Urinary bladder (tissue), 4 donors: ENCODE data around the gene IMP3. TPM values are rescaled to one million over a fixed set of nuclear protein-coding genes. Genes with fewer than 3 reads are reported as not detected.
"Not testable (repeated sequence)": the region's sequence is repeated elsewhere in the genome, so short reads cannot be mapped to it uniquely, and the experiment has no call there.

ENCODE experiments used
- DNase-seq: peaks from one replicate; pipeline ENCODE4 v3.0.0-alpha.2; 2015; ENCODE audit errors: extremely low spot score
- H3K27ac ChIP-seq: one replicate; pipeline ENCODE4 v1.5.1; 2013; ENCODE audit warnings: low read depth, mild to moderate bottlenecking, moderate library complexity
- H3K36me3 ChIP-seq: one replicate; pipeline ENCODE4 v1.6.1; 2013; ENCODE audit warnings: mild to moderate bottlenecking, moderate library complexity; ENCODE audit not compliant: insufficient read depth
- H3K4me1 ChIP-seq: one replicate; pipeline ENCODE4 v1.6.1; 2013; ENCODE audit warnings: mild to moderate bottlenecking, moderate library complexity; ENCODE audit not compliant: insufficient read depth
- H3K4me3 ChIP-seq: one replicate; pipeline ENCODE4 v1.5.1; 2013; ENCODE audit warnings: low read depth, low read length
- WGBS: extraction: QIAGEN DNeasy Blood & Tissue Kit; methylation state at CpG from one replicate; pipeline ENCODE4 v1.1.7; 2013; 5-methylcytosine and 5-hydroxymethylcytosine counted together
- polyA plus RNA-seq: library from polyadenylated mRNA; stranded (reverse); fragments of 200-250 nt; gene quantifications from one replicate; pipeline ENCODE4 v1.2.3, GENCODE V29; 2013
- total RNA-seq: library from RNA; depleted of rRNA; stranded (reverse); fragments of >200 nt; gene quantifications from one replicate; pipeline ENCODE4 v1.2.3, GENCODE V29; 2014
- donor health status: healthy with polysubstance abuse.
- donor health status: healthy.

The IMP3 gene
- total and polyA plus RNA-seq, 2 donors, result 30.1 to 62.5 TPM

DNA sequence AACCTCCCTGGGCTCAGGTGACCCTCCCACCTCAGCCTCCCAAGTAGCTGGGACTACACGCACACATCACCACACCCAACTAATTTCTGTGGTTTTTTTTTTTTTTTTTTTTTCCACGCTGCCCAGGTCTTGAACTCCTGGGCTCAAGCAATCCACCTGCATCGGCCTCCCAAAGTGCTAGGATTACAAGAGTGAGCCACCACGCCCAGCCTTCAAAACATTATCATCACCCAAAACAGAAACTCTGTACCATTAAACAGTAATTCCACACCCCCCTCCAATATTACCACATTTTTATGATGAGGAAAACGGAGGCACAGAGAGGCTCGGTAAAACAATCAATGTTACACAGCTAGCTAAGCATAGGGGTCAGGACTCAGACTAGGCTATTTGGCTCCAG is 4.0 kb downstream of the IMP3 start:
- H3K4me1 ChIP-seq, result no peaks in the 10 kb centered on the region
- H3K27ac ChIP-seq, result no peak overlapping the region
- no peak overlapping the region for H3K4me3 ChIP-seq
- H3K36me3 ChIP-seq, result no peaks in the 10 kb centered on the region
- 88% methylated on average over 6 of the region's 6 CpGs for WGBS
- DNase-seq, result no peak

DNA sequence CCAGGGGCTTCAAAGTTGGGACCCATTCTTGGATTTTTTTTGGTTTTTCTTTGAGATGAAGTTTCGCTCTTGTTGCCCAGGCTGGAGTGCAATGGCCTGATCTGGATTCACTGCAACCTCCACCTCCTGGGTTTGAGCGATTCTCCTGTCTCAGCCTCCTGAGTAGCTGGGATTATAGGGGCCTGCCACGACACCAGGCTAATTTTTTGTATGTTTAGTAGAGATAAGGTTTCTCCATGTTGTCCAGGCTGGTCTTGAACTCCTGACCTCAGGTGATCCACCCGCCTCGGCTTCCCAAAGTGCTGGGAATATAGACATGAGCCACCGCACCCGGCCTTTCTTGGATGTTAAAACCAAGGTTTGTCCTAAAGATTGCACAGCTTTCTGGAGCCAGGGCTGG is 6.1 kb downstream of the IMP3 start:
- H3K27ac ChIP-seq, H3K4me3 ChIP-seq, H3K36me3 ChIP-seq, H3K4me1 ChIP-seq, DNase-seq: not testable (repeated sequence)
- WGBS, result 87% methylated on average over 7 of the region's 7 CpGs

DNA sequence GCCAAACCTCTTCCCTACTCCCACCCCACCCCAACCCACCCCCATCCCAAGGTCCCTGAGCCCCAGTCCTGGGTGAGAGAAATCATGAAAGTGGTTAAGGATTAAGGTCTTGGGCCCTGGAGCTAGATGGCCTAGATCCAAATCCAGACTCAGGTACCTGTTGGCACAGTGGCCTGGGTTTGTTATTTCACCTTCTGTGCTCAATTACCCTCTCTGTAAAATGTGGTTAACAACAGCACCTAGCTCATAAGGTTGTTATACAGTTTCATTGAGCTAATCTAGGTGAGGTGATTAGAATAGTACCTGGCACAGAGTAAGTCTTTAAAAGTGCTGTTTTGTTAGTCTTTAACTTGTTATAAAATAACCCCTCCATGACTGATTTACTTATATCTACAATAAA is 8.1 kb downstream of the IMP3 start:
- Histone ChIP-seq H3K36me3 (no peaks in the 10 kb centered on the region), H3K27ac (no peak overlapping the region), H3K4me1 (no peaks in the 10 kb centered on the region), H3K4me3 (no peak overlapping the region)
- DNase-seq, result no peak

DNA sequence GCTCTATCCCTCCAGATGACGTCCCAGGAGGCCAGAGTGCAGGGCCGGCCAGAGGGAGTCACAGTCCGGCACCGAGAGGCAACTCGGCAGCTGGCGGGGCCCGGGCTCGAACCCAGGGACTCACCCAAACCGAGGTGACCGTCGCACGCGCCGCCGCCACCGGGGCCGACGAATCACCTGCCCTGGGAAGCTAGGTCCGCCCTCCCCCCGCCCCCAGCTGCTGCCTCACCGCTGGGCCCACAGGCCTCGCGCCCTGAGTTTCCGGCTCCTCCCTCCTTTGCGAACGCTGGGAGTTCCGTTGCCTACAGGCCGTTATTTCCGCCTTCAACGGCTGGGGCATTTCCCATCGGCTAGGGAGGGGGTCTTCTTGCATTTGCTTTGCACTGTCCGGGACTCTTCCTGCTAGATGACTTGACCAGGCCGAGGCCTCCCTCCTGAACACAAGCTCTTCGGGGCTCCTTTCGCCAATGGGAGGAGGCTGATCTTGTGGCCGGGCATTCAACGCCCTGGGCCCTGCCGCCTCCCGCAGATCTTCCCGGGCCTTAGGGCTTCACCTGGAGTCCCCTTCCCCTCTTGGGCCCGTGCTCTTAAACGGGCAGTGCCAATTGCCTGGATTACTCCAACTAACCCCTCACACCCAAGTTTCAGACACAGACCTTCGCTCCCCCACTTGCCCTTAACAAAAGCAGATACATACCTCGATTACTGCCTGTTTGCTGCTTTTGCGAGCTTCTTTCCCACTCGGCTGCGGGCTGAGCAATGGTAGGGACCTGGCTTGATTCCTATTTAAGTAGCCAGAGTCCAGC is 14.3 kb downstream of the IMP3 start, which contains the start of gene SNUPN:
TSS of gene SNUPN (minus strand) at position 184 of the 806 bp plus-strand sequence. CDS start 4,674 bp downstream, outside the sequence.
- under 1% methylated on average over 47 of the region's 47 CpGs for WGBS
- Histone ChIP-seq H3K4me1 (no peaks in the 10 kb centered on the region), H3K4me3 (peak within 1 kb of the TSS; percentile 69), H3K27ac (peak within 1 kb of the TSS; percentile 95), H3K36me3 (no peaks in the 10 kb centered on the region)
- DNase-seq, result peak; percentile 89

DNA sequence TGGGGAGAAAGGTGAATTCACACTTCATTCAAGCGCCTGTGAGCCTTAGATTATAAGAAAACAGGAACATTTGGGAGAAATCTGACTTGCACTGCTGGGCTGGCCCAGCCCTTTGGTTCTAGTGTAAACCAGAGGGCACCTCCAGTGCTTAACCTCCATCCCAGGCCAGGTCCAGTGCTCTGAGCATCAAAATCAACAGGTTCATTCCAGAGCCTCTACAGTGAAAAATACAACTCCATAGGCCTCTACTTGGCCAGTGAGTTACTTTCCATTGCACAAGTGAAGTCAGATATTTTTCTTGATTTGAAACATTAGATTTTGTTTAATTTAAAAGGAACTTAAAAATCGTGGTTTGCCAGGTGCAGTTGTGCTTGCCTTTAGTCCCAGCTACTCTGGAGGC is 17.5 kb downstream of the IMP3 start:
- WGBS, result 78% methylated on average over 2 of the region's 2 CpGs
- DNase-seq, result no peak
- H3K4me3 ChIP-seq, result no peak overlapping the region
- H3K27ac ChIP-seq, result no peak overlapping the region
- H3K36me3 ChIP-seq, result no peaks in the 10 kb centered on the region
- no peaks in the 10 kb centered on the region for H3K4me1 ChIP-seq

DNA sequence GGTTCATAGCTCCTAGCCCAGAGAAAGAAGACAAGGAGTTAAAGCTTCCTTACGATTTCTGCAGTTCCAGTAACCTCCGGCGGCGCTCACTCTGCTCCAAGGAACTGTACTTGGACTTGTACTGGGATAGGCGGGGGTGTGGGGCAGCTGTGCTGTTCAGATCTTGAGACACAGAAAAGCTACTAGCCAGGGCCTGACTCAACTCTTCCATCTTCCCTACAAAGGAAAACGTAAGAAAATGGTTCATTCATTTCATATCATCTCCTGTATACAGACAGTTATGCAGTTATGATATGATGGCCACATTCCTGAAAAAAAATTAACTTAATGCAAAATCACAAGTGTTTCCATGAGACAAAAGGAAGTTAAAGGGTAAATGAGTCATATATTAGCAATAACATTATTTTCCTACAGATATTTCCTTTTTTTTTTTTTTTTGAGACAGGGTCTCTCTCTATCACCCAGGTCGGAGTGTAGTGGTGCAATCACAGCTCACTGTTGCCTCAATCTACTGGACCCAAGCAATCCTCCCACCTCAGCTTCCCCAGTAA is 19.1 kb downstream of the IMP3 start:
- Histone ChIP-seq H3K4me1 (no peaks in the 10 kb centered on the region), H3K36me3 (peaks cover 3% of the 10 kb centered on the region), H3K4me3 (no peak overlapping the region), H3K27ac (no peak overlapping the region)
- 39% methylated on average over 7 of the region's 7 CpGs for WGBS
- peak; percentile 7 for DNase-seq

DNA sequence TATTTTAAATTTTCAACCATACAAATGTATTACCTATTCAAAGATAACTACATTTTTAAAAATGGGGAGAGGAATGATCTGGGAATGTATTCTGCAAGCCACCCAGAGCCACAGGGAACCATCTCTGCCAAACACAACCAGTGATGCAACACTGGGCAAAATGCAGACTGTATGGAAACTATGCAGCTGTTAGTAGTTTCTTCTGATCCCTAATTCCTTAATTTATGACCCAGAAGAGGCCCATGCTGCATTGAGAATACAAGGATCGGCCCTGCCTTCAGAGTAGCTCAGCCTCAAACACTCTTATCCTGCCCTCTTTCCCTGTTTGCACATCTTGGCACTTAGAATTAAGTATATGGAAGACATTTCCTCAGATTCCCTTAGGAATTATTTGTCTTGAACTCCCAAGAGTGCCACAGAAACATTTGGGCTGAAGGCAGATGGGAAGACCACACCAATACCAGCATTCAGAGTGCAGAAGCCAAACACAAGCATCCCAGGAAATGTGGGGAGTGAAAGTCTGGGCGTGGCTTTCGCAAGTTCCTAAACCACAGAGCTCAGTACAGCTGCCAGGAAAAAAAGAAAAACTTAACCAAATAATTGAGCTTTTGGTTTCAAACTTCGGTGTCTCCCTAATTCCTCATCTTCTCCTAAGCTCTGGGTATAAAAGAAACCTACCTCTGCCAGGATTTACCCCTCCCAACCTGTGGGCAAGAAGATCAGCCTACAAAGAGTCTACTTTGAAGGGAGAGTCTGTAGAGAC is 19.8 kb downstream of the IMP3 start:
- H3K4me1 ChIP-seq, result no peaks in the 10 kb centered on the region
- no peak for DNase-seq
- H3K36me3 ChIP-seq, result peaks cover 3% of the 10 kb centered on the region
- no peak overlapping the region for H3K27ac ChIP-seq
- 42% methylated on average over 4 of the region's 4 CpGs for WGBS
- no peak overlapping the region for H3K4me3 ChIP-seq

DNA sequence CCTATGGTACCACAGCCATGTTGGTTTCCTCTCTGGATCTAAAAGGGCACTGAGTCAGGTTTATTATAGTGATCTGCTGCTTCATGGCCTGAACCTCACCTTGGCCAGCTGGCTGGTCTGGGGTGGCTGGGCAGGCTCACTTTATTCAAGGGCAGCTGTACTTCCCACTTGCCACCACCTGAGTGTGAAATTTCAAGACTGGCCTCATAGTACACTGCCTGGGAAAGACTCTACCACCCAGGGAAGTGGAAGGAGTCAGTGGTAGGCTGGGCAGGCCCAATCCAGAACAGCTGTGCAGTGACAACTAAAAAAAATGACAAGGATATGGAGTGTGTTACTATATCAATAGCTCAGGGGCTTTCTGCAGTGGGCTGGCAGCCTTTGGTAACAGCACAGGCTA is 23.3 kb downstream of the IMP3 start:
- Histone ChIP-seq H3K36me3 (peaks cover 3% of the 10 kb centered on the region), H3K27ac (no peak overlapping the region), H3K4me3 (no peak overlapping the region), H3K4me1 (no peaks in the 10 kb centered on the region)
- no peak for DNase-seq

DNA sequence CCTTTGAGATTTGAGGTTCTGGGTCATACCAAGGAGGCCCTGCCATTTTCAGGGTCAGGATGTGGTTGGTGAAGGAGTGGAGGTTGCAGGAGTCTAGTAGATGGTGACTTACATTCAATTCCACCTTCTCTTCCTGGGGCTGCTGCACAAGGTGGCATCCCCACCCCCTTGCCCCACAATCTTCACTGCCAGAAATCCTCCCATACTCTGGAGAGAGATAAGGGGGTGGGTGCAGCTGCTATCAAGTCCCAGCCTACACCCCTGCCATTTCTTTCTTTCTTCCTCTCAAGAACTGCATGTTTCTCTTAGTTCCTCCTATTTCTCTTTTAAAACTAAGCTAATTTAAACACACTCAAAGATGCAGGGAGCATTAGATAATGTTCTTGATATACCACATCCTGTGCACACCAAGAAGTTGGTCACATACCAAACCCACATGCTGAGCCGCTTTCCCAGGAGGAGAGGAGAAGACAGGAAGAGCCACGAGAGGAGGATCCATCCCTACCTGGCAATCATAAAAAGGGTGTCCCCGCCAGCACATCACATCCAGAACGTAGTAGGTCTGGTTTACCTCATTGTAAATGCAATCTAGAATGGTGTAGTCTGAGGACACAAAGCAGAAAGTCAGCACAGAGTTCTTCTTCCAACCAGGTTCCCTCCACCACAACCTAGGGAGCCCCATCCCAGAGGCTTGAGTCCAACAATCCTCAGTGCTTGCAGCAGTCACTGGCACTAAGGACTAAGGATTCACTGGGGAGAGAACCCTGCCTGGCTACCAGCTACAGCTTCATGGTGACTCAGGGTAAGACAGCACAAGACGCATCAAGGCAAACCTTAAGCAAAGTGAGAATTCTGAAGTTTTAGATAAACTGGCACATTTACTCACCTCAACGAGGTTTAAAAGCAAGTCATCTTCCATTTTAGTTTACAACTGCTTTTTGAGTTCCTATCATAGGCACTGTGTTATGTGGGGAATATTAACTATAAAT is 33.0 kb downstream of the IMP3 start:
- Histone ChIP-seq H3K4me3 (no peak overlapping the region), H3K27ac (no peak overlapping the region), H3K4me1 (no peaks in the 10 kb centered on the region), H3K36me3 (peaks cover 6% of the 10 kb centered on the region)
- WGBS, result 85% methylated on average over 6 of the region's 6 CpGs
- no peak for DNase-seq

DNA sequence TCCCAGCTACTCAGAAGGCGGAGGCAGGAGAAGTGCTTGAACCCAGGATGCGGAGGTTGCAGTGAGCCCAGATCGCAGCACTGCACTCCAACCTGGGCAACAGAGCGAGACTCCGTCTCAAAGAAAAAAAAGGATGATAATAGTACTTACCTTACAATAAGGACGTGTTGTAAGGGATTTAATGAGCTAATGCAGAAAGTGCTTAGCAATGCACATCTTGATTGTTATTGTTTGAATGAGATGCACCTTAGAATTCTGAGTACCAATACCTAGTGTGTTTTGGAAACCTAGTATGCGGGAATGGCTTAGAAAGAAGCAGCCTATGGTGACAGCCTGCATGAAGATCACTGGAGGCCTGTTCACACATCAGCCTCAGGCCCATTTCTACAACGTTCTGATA is 34.0 kb downstream of the IMP3 start:
- Histone ChIP-seq H3K36me3 (peaks cover 6% of the 10 kb centered on the region), H3K4me3 (no peak overlapping the region), H3K27ac (no peak overlapping the region), H3K4me1 (no peaks in the 10 kb centered on the region)
- WGBS, result 96% methylated on average over 8 of the region's 8 CpGs
- DNase-seq, result no peak

DNA sequence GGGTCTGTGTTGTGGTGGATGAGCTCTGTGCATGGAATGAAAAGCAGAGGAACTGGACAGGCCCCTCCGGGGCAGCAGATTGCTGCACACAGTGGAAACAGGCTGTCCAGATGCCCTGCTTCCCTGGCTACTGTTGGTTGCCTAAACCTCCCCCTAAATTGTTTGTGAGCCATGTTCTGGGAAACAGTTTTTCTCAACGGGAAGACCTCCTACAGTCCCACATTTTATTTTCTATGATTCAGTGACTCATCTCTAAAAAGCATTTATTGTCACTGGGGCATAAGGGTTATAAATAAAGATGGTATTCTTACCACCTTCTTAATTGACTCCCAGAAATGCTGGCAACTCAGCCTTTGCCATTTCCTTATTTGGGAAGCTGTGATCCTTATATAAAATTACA is 40.6 kb downstream of the IMP3 start:
- Histone ChIP-seq H3K4me1 (peaks cover 1% of the 10 kb centered on the region), H3K36me3 (no peaks in the 10 kb centered on the region), H3K27ac (no peak overlapping the region), H3K4me3 (no peak overlapping the region)
- WGBS, result 57% methylated on average over 2 of the region's 2 CpGs
- DNase-seq, result no peak

DNA sequence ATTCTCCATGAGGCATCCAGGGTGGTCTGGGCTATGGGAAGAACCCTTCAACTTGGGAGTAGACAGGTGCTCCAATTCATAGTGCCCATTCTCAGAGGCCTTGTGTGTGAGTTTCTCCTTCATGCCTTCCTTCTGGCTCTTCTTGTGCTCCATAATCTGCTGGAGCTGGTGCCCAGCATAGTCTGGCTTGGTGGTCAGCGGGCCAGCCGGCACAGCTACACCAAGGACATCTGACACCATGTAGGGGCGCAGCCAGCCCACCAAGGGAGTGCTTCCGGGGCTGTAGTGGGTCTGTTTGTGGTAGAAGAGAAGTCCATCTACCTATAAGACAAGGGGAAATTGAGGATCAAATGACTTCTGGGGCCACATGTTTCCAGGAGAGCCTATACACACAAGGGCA is 41.7 kb downstream of the IMP3 start:
- H3K36me3 ChIP-seq, result no peaks in the 10 kb centered on the region
- WGBS, result 89% methylated on average over 4 of the region's 4 CpGs
- DNase-seq, result no peak
- peaks cover 1% of the 10 kb centered on the region for H3K4me1 ChIP-seq
- no peak overlapping the region for H3K4me3 ChIP-seq
- no peak overlapping the region for H3K27ac ChIP-seq

DNA sequence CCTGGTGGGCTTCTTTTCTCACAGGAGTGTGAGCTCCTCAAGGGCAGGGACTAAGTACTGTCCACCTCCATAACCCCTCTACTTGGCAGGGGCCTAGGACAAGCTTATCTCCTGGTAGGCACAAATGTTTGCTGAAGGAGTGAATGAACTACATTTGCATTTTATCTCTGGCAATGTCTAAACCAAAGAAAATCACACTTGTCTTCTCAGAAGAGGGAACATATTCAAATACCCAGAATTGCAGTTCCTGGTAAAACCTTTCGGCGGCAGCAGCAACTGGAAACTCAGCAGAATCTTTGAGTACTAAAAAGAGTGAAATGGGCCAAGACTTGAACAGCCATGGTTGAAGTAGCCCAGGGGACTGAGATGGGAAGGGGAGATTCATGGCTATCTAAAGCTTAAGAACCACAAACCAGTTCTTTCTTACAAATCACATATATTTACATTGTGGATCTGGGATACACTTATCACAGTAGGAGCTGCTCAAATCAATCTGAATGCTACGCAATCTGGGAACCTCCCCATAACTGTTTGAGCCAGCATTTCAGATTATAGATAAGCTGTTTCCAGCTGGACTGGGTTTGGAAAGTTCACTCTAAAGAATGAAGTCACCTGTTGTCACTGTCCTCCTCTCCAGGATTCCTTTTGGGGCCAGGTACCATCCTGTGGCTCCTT is 42.2 kb downstream of the IMP3 start:
- DNase-seq, result no peak
- Histone ChIP-seq H3K36me3 (no peaks in the 10 kb centered on the region), H3K27ac (no peak overlapping the region), H3K4me3 (no peak overlapping the region), H3K4me1 (peaks cover 1% of the 10 kb centered on the region)
- WGBS, result 81% methylated on average over 3 of the region's 3 CpGs
